Measurements from ENCODE around the gene SLC49A4. TPM values are rescaled to one million over a fixed set of nuclear protein-coding genes. Genes with fewer than 3 reads are reported as not detected.

SLC49A4 gene
- total RNA-seq, 4 donors from 2014 or later: 20.4 to 33.9 (median 28.7) TPM

GRCh38 chr3:122767540-122768372, 27.1 kb upstream of the SLC49A4 start:
- Histone ChIP-seq H3K36me3 (peaks cover 0 to 42% of the 10 kb centered on the region in 2 donors), H3K4me1 (no peaks in the 10 kb centered on the region), H3K4me3 (no peak overlapping the region), H3K27me3 (no peaks in the 10 kb centered on the region), H3K27ac (peak overlapping the region in 1 of 4 donors; percentile 9), H3K9me3 (no peaks in the 10 kb centered on the region)
- 80 to 86% methylated on average over 3 of the region's 3 CpGs for WGBS, 2 donors (ENCODE audit: low coverage in 1 of 2)
- TF ChIP-seq POLR2AphosphoS5 (IDR thresholded peaks at IDR 0.05) (no peak), EP300 (IDR thresholded peaks at IDR 0.05) (no peak), POLR2A (IDR thresholded peaks at IDR 0.05) (no peak)
- no peak for ATAC-seq

DNA sequence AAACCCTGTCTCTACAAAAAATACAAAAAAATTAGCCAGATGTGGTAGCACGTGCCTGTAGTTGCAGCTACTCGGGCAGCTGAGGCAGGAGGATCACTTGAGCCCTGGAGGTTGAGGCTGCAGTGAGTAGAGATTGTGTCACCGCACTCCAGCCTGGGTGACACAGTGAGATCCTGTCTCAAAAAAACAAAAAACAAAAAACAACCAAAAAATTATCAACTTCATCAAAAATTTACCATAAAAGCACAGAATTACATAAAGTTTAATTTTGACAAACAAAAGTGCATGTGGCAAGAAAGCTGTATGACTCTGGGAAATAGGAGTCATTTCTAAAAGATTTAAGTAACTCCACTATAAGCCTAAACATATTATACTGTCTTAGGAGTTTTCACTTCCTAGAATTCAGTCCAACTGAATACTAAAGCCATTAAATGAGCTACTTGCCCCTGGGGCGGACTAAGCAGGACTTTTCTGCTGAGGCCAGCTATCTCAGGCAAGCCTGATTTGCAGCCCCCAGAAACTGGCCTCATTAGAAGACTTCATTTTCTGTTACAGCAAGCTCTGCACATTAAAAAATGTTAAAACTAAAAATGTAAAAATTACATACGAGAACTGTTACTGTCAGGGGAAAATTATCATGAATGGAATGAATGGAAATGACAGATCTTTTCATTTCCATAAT, 24.2 kb upstream of the SLC49A4 start:
- Histone ChIP-seq H3K27me3 (no peaks in the 10 kb centered on the region), H3K36me3 (peaks cover 0 to 54% of the 10 kb centered on the region in 2 donors), H3K27ac (no peak overlapping the region), H3K4me1 (no peaks in the 10 kb centered on the region), H3K9me3 (no peaks in the 10 kb centered on the region), H3K4me3 (no peak overlapping the region)
- WGBS, 2 donors (ENCODE audit: low coverage in 1 of 2): 80 to 89% methylated on average over 5 of the region's 5 CpGs
- no peak for ATAC-seq
- no peak for TF ChIP-seq POLR2AphosphoS5 (IDR thresholded peaks at IDR 0.05)
- TF ChIP-seq, protein P1, sequence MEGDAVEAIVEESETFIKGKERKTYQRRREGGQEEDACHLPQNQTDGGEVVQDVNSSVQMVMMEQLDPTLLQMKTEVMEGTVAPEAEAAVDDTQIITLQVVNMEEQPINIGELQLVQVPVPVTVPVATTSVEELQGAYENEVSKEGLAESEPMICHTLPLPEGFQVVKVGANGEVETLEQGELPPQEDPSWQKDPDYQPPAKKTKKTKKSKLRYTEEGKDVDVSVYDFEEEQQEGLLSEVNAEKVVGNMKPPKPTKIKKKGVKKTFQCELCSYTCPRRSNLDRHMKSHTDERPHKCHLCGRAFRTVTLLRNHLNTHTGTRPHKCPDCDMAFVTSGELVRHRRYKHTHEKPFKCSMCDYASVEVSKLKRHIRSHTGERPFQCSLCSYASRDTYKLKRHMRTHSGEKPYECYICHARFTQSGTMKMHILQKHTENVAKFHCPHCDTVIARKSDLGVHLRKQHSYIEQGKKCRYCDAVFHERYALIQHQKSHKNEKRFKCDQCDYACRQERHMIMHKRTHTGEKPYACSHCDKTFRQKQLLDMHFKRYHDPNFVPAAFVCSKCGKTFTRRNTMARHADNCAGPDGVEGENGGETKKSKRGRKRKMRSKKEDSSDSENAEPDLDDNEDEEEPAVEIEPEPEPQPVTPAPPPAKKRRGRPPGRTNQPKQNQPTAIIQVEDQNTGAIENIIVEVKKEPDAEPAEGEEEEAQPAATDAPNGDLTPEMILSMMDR (IDR thresholded peaks at IDR 0.05): no peak
- TF ChIP-seq POLR2A (IDR thresholded peaks at IDR 0.05): no peak
- no peak for TF ChIP-seq EP300 (IDR thresholded peaks at IDR 0.05)

- ATAC-seq: no peak
- no peak overlapping the region for H3K27ac ChIP-seq
- H3K4me1 ChIP-seq: no peaks in the 10 kb centered on the region
- no peaks in the 10 kb centered on the region for H3K9me3 ChIP-seq
- TF ChIP-seq EP300 (IDR thresholded peaks at IDR 0.05) (no peak), POLR2AphosphoS5 (IDR thresholded peaks at IDR 0.05) (no peak)
- peaks cover 0 to 41% of the 10 kb centered on the region in 2 donors for H3K36me3 ChIP-seq
- no peaks in the 10 kb centered on the region for H3K27me3 ChIP-seq
- 100% methylated on average over 1 of the region's 1 CpG for WGBS, 2 donors (ENCODE audit: low coverage in 1 of 2)
- no peak overlapping the region for H3K4me3 ChIP-seq
Observed at GRCh38 chr3:122772827-122773226, 22.0 kb upstream of the SLC49A4 start.

DNA sequence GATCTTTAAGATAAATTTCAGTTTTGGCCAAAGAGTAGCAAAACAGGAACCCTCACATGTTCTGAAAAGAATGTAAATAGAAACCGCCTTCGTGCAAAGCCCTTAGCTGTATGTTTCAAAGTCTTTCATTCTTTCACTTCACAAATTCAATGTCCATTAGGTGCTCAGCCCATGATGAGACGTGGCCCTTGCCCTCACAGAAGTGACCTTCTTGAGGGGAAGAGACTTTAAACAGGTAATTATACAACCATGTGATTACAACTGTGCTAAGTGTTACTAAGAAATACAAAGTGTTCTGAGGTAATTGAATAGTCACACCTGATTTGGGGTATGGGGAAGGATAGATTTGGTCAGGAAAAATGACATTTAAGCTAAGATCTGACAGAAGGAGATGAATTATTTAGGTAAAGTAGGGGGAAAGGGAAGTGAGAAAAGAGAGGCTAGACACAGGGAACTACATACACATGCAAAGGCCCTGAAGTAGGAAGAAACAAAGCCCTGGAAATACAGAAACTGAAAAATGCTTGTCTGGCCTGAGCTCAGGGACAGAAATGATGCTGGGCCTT, 20.8 kb upstream of the SLC49A4 start:
- Histone ChIP-seq H3K4me1 (no peaks in the 10 kb centered on the region), H3K27ac (no peak overlapping the region), H3K9me3 (no peaks in the 10 kb centered on the region), H3K27me3 (no peaks in the 10 kb centered on the region), H3K36me3 (peaks cover 0 to 32% of the 10 kb centered on the region in 2 donors), H3K4me3 (no peak overlapping the region)
- TF ChIP-seq POLR2AphosphoS5 (IDR thresholded peaks at IDR 0.05) (no peak), EP300 (IDR thresholded peaks at IDR 0.05) (no peak), POLR2A (IDR thresholded peaks at IDR 0.05) (no peak)
- TF ChIP-seq, protein P1 (IDR thresholded peaks at IDR 0.05): no peak
- ATAC-seq: no peak
- WGBS, 2 donors (ENCODE audit: low coverage in 1 of 2): 86 to 97% methylated on average over 1 to 3 of the region's 3 CpGs

GRCh38 chr3:122774564-122774963, 20.3 kb upstream of the SLC49A4 start:
- WGBS, 2 donors (ENCODE audit: low coverage in 1 of 2): 100% methylated on average over 2 to 3 of the region's 3 CpGs

More at GRCh38 chr3:122774564-122774963, 20.3 kb upstream of the SLC49A4 start:
- no peak overlapping the region for H3K27ac ChIP-seq
- peaks cover 0 to 31% of the 10 kb centered on the region in 2 donors for H3K36me3 ChIP-seq
- TF ChIP-seq, protein P1 (IDR thresholded peaks at IDR 0.05): no peak
- no peak for TF ChIP-seq POLR2AphosphoS5 (IDR thresholded peaks at IDR 0.05)
- no peak for TF ChIP-seq POLR2A (IDR thresholded peaks at IDR 0.05)
- TF ChIP-seq EP300 (IDR thresholded peaks at IDR 0.05): no peak
- no peaks in the 10 kb centered on the region for H3K4me1 ChIP-seq
- no peaks in the 10 kb centered on the region for H3K27me3 ChIP-seq
- H3K9me3 ChIP-seq: no peaks in the 10 kb centered on the region
- ATAC-seq: no peak
- no peak overlapping the region for H3K4me3 ChIP-seq

Measured in gastroesophageal sphincter (tissue), 4 donors.